HepG2 (cell line): ENCODE data around the gene NCOA6. TPM values are rescaled to one million over a fixed set of nuclear protein-coding genes. Genes with fewer than 3 reads are reported as not detected.

Experiments used
- CENPT ChIP-seq: sonication (generic); formaldehyde crosslinking; IDR thresholded peaks from 2 replicates; pipeline ENCODE4 v1.8.0; 2022; ENCODE audit warnings: low read depth, mild to moderate bottlenecking, moderate library complexity, missing genetic modification reagents
- CHCHD3 ChIP-seq: sonication (generic); formaldehyde crosslinking; IDR thresholded peaks from 2 replicates; pipeline ENCODE4 v1.8.0; 2022; ENCODE audit warnings: mild to moderate bottlenecking, missing genetic modification reagents, moderate library complexity
- ETV5 ChIP-seq: IDR thresholded peaks from 2 replicates; pipeline ENCODE4 v1.6.1; 2018; ENCODE audit warnings: missing biosample characterization, missing genetic modification reagents, inconsistent platforms, borderline replicate concordance
- FLYWCH1 ChIP-seq: sonication (generic); formaldehyde crosslinking; IDR thresholded peaks from 2 replicates; pipeline ENCODE4 v1.8.1; 2023; ENCODE audit warnings: mild to moderate bottlenecking, missing genetic modification reagents
- HNF4A ChIP-seq: sonication (generic); formaldehyde crosslinking; IDR thresholded peaks from 2 replicates; pipeline ENCODE4 v1.4.0; 2020; ENCODE audit warnings: missing genetic modification reagents
- HNF4G ChIP-seq, 2 experiments: sonication (generic) in 1 of 2; formaldehyde crosslinking in 1 of 2; IDR thresholded peaks; 2 replicates each; pipeline versions ENCODE4 v1.4.0 to v1.6.1; 2011 to 2020; ENCODE audit warnings: borderline replicate concordance in 2 of 2, low read depth in 2 of 2, mild to moderate bottlenecking in 2 of 2, low read length in 1 of 2, missing genetic modification reagents in 1 of 2, moderate library complexity in 1 of 2
- NR1H2 ChIP-seq: sonication (generic); formaldehyde crosslinking; IDR thresholded peaks from 2 replicates; pipeline ENCODE4 v1.8.1; 2022; ENCODE audit warnings: low read depth, missing genetic modification reagents, borderline replicate concordance
- SKI ChIP-seq: fragments of 450-650 bp; IDR thresholded peaks from one replicate; pipeline ENCODE4 v1.6.1; 2018; ENCODE audit warnings: mild to moderate bottlenecking; ENCODE audit not compliant: partially characterized antibody
- SRSF4 ChIP-seq: fragments of 200-400 bp; formaldehyde crosslinking; IDR thresholded peaks from one replicate; pipeline ENCODE4 v1.6.1; 2018; ENCODE audit warnings: mild to moderate bottlenecking, low read depth, low read length, moderate library complexity; ENCODE audit not compliant: poor library complexity, severe bottlenecking
- ZNF101 ChIP-seq: sonication (generic); formaldehyde crosslinking; IDR thresholded peaks from 2 replicates; pipeline ENCODE4 v1.4.0; 2020; ENCODE audit warnings: mild to moderate bottlenecking, low read depth, missing genetic modification reagents, borderline replicate concordance
- ZNF329 ChIP-seq: sonication (generic); formaldehyde crosslinking; IDR thresholded peaks from 2 replicates; pipeline ENCODE4 v1.9.0; 2021; ENCODE audit warnings: low read depth, mild to moderate bottlenecking, missing genetic modification reagents
- ZNF33A ChIP-seq: sonication (generic); formaldehyde crosslinking; IDR thresholded peaks from 2 replicates; pipeline ENCODE4 v1.5.1; 2020; ENCODE audit warnings: missing genetic modification reagents, mild to moderate bottlenecking, moderate library complexity, borderline replicate concordance
- ZNF33B ChIP-seq: sonication (generic); formaldehyde crosslinking; IDR thresholded peaks from 2 replicates; pipeline ENCODE4 v1.5.1; 2020; ENCODE audit warnings: mild to moderate bottlenecking, missing genetic modification reagents
- ZNF501 ChIP-seq: sonication (generic); formaldehyde crosslinking; IDR thresholded peaks from 2 replicates; pipeline ENCODE4 v1.5.1; 2020; ENCODE audit warnings: mild to moderate bottlenecking, moderate library complexity, missing genetic modification reagents
- ZNF75D ChIP-seq: sonication (generic); formaldehyde crosslinking; IDR thresholded peaks from 2 replicates; pipeline ENCODE4 v1.8.1; 2023; ENCODE audit warnings: missing genetic modification reagents, mild to moderate bottlenecking, borderline replicate concordance
- polyA plus RNA-seq, 8 experiments: library from polyadenylated mRNA; depleted of rRNA in 3 of 8; stranded (reverse) in 7 of 8; unstranded in 1 of 8; fragments of >200 nt; fragmentation: Illumina TruSeq in 4 of 8; extraction: Trizol in 4 of 8; gene quantifications; 2 replicates each; pipeline versions ENCODE4 v1.2.1 to v1.2.3, GENCODE V29; 2011 to 2016; ENCODE audit warnings: low read depth in 4 of 8, missing spikeins in 1 of 8, mixed read lengths in 1 of 8; ENCODE audit not compliant: insufficient read depth in 1 of 8
- total RNA-seq, 5 experiments: library from RNA; depleted of rRNA; stranded (reverse); fragments of >200 nt; fragmentation: Illumina TruSeq; extraction: Trizol; gene quantifications; 2 replicates each; pipeline ENCODE4 v1.2.3, GENCODE V29; 2016; ENCODE audit warnings: low read depth in 1 of 5
- TF ChIP-seq, protein P1 (sequence below): sonication (generic); formaldehyde crosslinking; IDR thresholded peaks from 2 replicates; pipeline ENCODE4 v1.4.0; 2020; ENCODE audit warnings: missing genetic modification reagents
- TF ChIP-seq, protein P2 (sequence below): sonication (generic); formaldehyde crosslinking; IDR thresholded peaks from 2 replicates; pipeline ENCODE4 v1.9.0; 2022; ENCODE audit warnings: missing genetic modification reagents, mild to moderate bottlenecking, borderline replicate concordance
- TF ChIP-seq, protein P3 (sequence below): sonication (generic); formaldehyde crosslinking; IDR thresholded peaks from 2 replicates; pipeline ENCODE4 v1.5.0; 2020; ENCODE audit warnings: missing genetic modification reagents, mild to moderate bottlenecking, borderline replicate concordance
- TF ChIP-seq, protein P4 (sequence below): sonication (generic); formaldehyde crosslinking; IDR thresholded peaks from 2 replicates; pipeline ENCODE4 v1.8.0; 2022; ENCODE audit warnings: mild to moderate bottlenecking, missing genetic modification reagents, moderate library complexity

NCOA6 gene
- total and polyA plus RNA-seq, 2 of the 13 experiments (the other 11 are each of a cell fraction or from before 2014, with no cell fraction given) = 11.2 to 29.3 TPM

DNA sequence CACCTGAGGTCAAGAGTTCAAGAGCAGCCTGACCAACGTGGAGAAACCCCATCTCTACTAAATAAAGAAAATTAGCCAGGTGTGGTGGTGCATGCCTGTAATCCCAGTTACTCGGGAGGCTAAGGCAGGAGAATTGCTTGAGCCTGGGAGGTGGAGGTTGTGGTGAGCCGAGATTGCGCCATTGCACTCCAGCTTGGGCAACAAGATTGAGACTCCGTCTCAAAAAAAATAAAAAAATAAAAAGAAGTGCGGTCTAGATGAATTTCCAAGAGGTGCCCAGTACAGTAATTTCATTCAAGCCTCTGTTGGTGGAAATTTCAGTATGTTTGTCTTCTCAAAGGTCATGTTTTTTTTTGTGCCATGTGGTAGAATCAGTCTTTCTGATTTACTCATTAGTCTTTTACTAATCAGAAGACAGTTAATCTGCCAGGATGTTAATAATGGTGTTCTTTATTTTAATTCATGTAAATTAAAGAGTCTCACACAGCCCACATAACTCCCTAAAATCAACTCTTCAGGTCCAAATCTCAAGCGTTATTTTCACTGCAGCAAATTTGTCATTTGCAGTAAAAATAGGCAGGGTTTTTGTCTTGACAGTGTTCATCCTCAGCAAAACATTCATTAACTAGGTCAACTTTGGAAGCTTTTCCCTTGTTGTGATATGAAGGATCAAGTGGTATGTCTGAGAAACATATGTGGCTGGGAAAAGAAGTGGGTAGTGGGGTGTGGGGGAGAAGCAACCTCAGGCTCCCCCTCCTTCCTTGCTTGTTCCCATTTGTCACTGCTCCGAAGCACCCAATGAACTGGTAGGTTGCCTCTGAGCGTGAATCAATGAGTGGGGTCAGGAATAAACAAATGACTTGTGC is 108.0 kb downstream of the NCOA6 start (continued):
- TF ChIP-seq, protein P1, sequence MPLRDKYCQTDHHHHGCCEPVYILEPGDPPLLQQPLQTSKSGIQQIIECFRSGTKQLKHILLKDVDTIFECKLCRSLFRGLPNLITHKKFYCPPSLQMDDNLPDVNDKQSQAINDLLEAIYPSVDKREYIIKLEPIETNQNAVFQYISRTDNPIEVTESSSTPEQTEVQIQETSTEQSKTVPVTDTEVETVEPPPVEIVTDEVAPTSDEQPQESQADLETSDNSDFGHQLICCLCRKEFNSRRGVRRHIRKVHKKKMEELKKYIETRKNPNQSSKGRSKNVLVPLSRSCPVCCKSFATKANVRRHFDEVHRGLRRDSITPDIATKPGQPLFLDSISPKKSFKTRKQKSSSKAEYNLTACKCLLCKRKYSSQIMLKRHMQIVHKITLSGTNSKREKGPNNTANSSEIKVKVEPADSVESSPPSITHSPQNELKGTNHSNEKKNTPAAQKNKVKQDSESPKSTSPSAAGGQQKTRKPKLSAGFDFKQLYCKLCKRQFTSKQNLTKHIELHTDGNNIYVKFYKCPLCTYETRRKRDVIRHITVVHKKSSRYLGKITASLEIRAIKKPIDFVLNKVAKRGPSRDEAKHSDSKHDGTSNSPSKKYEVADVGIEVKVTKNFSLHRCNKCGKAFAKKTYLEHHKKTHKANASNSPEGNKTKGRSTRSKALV = no peak
- TF ChIP-seq CENPT (CRISPR knock-in tag) (no peak), HNF4A (CRISPR knock-in tag) (peak; percentile 71), ZNF33A (CRISPR knock-in tag) (no peak), FLYWCH1 (CRISPR knock-in tag) (no peak), ZNF75D (CRISPR knock-in tag) (no peak), HNF4G (IDR thresholded peaks at IDR 0.05; ENCODE audit: borderline replicate concordance, low read depth, low read length) (peak; percentile 83; the same call in 1 of the 2 replicates), HNF4G (CRISPR knock-in tag; IDR thresholded peaks at IDR 0.05; ENCODE audit: borderline replicate concordance, low read depth) (no peak), NR1H2 (CRISPR knock-in tag) (no peak), SRSF4 (no peak), ZNF101 (CRISPR knock-in tag) (no peak), ZNF33B (CRISPR knock-in tag) (no peak), CHCHD3 (no peak), ZNF329 (CRISPR knock-in tag) (no peak), ETV5 (CRISPR knock-in tag) (no peak), ZNF501 (no peak), SKI (no peak)
- TF ChIP-seq, protein P2, sequence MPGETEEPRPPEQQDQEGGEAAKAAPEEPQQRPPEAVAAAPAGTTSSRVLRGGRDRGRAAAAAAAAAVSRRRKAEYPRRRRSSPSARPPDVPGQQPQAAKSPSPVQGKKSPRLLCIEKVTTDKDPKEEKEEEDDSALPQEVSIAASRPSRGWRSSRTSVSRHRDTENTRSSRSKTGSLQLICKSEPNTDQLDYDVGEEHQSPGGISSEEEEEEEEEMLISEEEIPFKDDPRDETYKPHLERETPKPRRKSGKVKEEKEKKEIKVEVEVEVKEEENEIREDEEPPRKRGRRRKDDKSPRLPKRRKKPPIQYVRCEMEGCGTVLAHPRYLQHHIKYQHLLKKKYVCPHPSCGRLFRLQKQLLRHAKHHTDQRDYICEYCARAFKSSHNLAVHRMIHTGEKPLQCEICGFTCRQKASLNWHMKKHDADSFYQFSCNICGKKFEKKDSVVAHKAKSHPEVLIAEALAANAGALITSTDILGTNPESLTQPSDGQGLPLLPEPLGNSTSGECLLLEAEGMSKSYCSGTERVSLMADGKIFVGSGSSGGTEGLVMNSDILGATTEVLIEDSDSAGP = 0 out of 2 replicates have a peak, but pooled peaks have one; percentile 42
- TF ChIP-seq, protein P3, sequence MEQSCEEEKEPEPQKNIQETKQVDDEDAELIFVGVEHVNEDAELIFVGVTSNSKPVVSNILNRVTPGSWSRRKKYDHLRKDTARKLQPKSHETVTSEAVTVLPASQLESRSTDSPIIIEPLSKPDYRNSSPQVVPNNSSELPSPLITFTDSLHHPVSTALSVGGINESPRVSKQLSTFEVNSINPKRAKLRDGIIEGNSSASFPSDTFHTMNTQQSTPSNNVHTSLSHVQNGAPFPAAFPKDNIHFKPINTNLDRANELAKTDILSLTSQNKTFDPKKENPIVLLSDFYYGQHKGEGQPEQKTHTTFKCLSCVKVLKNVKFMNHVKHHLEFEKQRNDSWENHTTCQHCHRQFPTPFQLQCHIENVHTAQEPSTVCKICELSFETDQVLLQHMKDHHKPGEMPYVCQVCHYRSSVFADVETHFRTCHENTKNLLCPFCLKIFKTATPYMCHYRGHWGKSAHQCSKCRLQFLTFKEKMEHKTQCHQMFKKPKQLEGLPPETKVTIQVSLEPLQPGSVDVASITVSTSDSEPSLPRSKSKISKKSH = no peak
- TF ChIP-seq, protein P4, sequence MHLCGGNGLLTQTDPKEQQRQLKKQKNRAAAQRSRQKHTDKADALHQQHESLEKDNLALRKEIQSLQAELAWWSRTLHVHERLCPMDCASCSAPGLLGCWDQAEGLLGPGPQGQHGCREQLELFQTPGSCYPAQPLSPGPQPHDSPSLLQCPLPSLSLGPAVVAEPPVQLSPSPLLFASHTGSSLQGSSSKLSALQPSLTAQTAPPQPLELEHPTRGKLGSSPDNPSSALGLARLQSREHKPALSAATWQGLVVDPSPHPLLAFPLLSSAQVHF (CRISPR knock-in tag) = no peak
